Trophoblast cell (in vitro differentiated cells and primary cell): Measurements from ENCODE around the gene QRFP.

Experiments used
- DNase-seq, 2 donors: peaks; one replicate each; pipeline ENCODE4 v3.0.0-alpha.2; 2016
- H2AFZ ChIP-seq: 2 replicates; pipeline ENCODE4 v1.6.1; 2013; ENCODE audit warnings: low read length, moderate library complexity, mild to moderate bottlenecking; ENCODE audit not compliant: insufficient read depth, poor library complexity
- H2AK5ac ChIP-seq: 2 replicates; pipeline ENCODE4 v1.6.1; 2013; ENCODE audit warnings: mild to moderate bottlenecking, low read length
- H2BK120ac ChIP-seq: 2 replicates; pipeline ENCODE4 v1.6.1; 2013; ENCODE audit warnings: low read length, mild to moderate bottlenecking, moderate library complexity; ENCODE audit not compliant: insufficient read depth, poor library complexity
- H2BK12ac ChIP-seq: 2 replicates; pipeline ENCODE4 v1.6.1; 2013; ENCODE audit warnings: mild to moderate bottlenecking, low read length, moderate library complexity
- H2BK5ac ChIP-seq: 2 replicates; pipeline ENCODE4 v1.6.1; 2013; ENCODE audit warnings: low read length, low read depth, moderate library complexity, mild to moderate bottlenecking; ENCODE audit not compliant: poor library complexity
- H3K14ac ChIP-seq: 2 replicates; pipeline ENCODE4 v1.6.1; 2013; ENCODE audit warnings: mild to moderate bottlenecking, low read length
- H3K18ac ChIP-seq: 2 replicates; pipeline ENCODE4 v1.6.1; 2013; ENCODE audit warnings: mild to moderate bottlenecking, low read length
- H3K23ac ChIP-seq: 2 replicates; pipeline ENCODE4 v1.6.1; 2013; ENCODE audit warnings: low read length
- H3K27ac ChIP-seq: 2 replicates; pipeline ENCODE4 v1.5.1; 2013; ENCODE audit warnings: low read depth, mild to moderate bottlenecking, inconsistent platforms, low read length, moderate library complexity
- H3K27me3 ChIP-seq: 2 replicates; pipeline ENCODE4 v1.6.1; 2013; ENCODE audit warnings: inconsistent platforms, mild to moderate bottlenecking, low read length, moderate library complexity; ENCODE audit not compliant: insufficient read depth
- H3K36me3 ChIP-seq, 2 experiments: 1 replicate in 1 of 2; 2 replicates in 1 of 2; pipeline ENCODE4 v1.6.1; 2013; ENCODE audit warnings: low read length in 2 of 2, mild to moderate bottlenecking in 2 of 2, moderate library complexity in 1 of 2; ENCODE audit not compliant: insufficient read depth in 2 of 2, control insufficient read depth in 1 of 2
- H3K4ac ChIP-seq: 2 replicates; pipeline ENCODE4 v1.6.1; 2013; ENCODE audit warnings: low read depth, mild to moderate bottlenecking, low read length, moderate library complexity
- H3K4me1 ChIP-seq, 2 experiments: 1 replicate in 1 of 2; 2 replicates in 1 of 2; pipeline ENCODE4 v1.6.1; 2013; ENCODE audit warnings: low read length in 2 of 2, mild to moderate bottlenecking in 2 of 2, moderate library complexity in 1 of 2; ENCODE audit not compliant: insufficient read depth in 2 of 2, control insufficient read depth in 1 of 2
- H3K4me2 ChIP-seq: 2 replicates; pipeline ENCODE4 v1.6.1; 2013; ENCODE audit warnings: inconsistent platforms, mild to moderate bottlenecking, low read length, moderate library complexity
- H3K4me3 ChIP-seq: 2 replicates; pipeline ENCODE4 v1.5.1; 2013; ENCODE audit warnings: mild to moderate bottlenecking, low read depth, low read length, inconsistent platforms
- H3K79me1 ChIP-seq: one replicate; pipeline ENCODE4 v1.6.1; 2013; ENCODE audit warnings: low read length
- H3K79me2 ChIP-seq: 2 replicates; pipeline ENCODE4 v1.6.1; 2013; ENCODE audit warnings: low read length, mild to moderate bottlenecking; ENCODE audit not compliant: control insufficient read depth, insufficient read depth, poor library complexity
- H3K9ac ChIP-seq: 2 replicates; pipeline ENCODE4 v1.6.1; 2013; ENCODE audit warnings: mild to moderate bottlenecking, low read length
- H3K9me3 ChIP-seq: 2 replicates; pipeline ENCODE4 v1.6.1; 2013; ENCODE audit warnings: low read depth, mild to moderate bottlenecking, control low read depth, inconsistent platforms, low read length; ENCODE audit not compliant: insufficient read depth
- H4K12ac ChIP-seq: 2 replicates; pipeline ENCODE4 v1.6.1; 2013; ENCODE audit warnings: low read depth, mild to moderate bottlenecking, low read length, moderate library complexity
- H4K8ac ChIP-seq: 2 replicates; pipeline ENCODE4 v1.6.1; 2013; ENCODE audit warnings: low read depth, mild to moderate bottlenecking, low read length, moderate library complexity
- H4K91ac ChIP-seq: one replicate; pipeline ENCODE4 v1.6.1; 2013; ENCODE audit warnings: low read depth, mild to moderate bottlenecking, low read length, moderate library complexity
- WGBS: extraction: QIAGEN DNeasy Blood & Tissue Kit; methylation state at CpG from one replicate; pipeline ENCODE4 v1.1.7; 2013; ENCODE audit warnings: missing lambda C conversion rate; ENCODE audit not compliant: insufficient read length, insufficient coverage; ENCODE audit errors: extremely low coverage; 5-methylcytosine and 5-hydroxymethylcytosine counted together

QRFP gene

DNA sequence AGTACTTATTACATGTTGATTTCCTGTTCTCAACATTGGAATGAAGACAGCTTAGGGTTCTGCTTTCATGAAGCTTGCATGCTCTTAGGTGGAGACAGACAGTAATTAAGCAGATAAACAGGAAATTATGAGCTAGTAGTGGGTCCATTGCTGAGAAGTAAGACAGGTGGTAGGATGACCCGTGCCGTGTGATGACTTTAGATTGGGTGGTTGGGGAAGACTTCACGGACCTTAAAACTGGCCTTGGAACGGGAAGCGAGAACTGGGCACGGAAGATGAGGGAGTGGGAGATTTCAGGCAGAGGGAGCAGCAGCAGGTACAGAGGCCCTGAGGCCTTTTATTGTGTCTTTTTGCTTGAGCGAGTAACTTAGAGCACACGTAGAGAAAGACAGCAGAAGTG lies 34.4 kb downstream of the QRFP start:
- no CpG with 5 or more reads among the region's 8 CpGs for WGBS
- Histone ChIP-seq H2AFZ (no peak overlapping the region), H4K12ac (no peak overlapping the region), H3K79me2 (no peaks in the 10 kb centered on the region), H2BK12ac (no peak overlapping the region), H2BK5ac (no peak overlapping the region), H3K18ac (no peak overlapping the region), H3K4me3 (no peak overlapping the region), H3K27me3 (no peaks in the 10 kb centered on the region), H3K4me2 (no peak overlapping the region), H4K8ac (no peak overlapping the region), H4K91ac (no peak overlapping the region), H2BK120ac (no peak overlapping the region), H3K9me3 (no peaks in the 10 kb centered on the region), H3K4ac (no peak overlapping the region), H3K79me1 (no peaks in the 10 kb centered on the region), H3K14ac (no peak overlapping the region), H3K23ac (no peak overlapping the region), H3K27ac (no peak overlapping the region), H3K36me3 (peaks cover 11 to 13% of the 10 kb centered on the region in 2 experiments), H2AK5ac (no peak overlapping the region), H3K4me1 (peaks cover 19 to 21% of the 10 kb centered on the region in 2 experiments), H3K9ac (no peak overlapping the region)
- no peak for DNase-seq

DNA sequence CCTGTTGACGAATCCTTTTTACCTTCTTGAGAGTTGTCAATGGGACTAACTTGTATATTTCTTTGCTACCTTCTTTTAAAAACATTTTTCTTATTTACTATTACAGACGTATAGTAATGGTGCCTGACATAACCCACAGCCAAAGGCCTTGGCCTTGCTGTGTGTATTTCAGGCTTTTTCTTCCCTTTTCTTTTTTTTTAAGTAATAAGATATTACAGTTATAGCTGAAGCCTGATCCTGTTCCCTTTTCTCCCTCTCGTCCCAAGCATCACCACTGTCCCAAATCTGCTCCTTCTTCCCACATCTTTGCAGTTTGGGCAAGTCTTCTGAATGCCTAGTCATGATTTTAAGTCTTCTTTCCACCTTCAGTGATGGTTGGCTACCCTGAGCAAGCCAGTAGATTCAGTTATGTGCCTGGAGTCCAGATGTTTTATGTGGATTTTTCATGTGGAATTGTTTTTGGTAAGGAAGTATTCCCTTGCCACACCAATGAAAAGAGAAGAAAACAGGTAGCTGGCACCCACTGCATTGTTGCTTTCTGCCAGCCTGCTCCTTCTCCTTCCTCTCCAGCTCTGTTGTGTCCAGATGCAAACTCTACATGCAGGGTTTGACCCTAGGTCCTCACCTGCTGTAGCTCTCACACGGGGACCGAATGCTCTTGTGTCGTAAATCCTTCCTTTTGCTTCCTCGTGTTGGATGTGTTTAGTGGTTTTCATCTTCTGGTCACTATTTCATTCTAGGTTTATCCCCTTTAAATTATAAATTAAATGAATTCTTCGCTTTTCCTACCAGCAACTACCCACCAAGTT lies 35.0 kb downstream of the QRFP start:
- no peak overlapping the region for H3K18ac ChIP-seq
- no peak overlapping the region for H3K4me3 ChIP-seq
- H3K79me2 ChIP-seq: no peaks in the 10 kb centered on the region
- no peak overlapping the region for H4K12ac ChIP-seq
- no CpG with 5 or more reads among the region's 8 CpGs for WGBS
- H3K36me3 ChIP-seq: peaks cover 11 to 14% of the 10 kb centered on the region in 2 experiments
- H2BK12ac ChIP-seq: no peak overlapping the region
- no peak overlapping the region for H4K91ac ChIP-seq
- no peaks in the 10 kb centered on the region for H3K79me1 ChIP-seq
- no peak overlapping the region for H2BK5ac ChIP-seq
- no peak overlapping the region for H3K27ac ChIP-seq
- no peak overlapping the region for H3K14ac ChIP-seq
- no peak overlapping the region for H3K4ac ChIP-seq
- no peak overlapping the region for H3K23ac ChIP-seq
- no peak overlapping the region for H3K4me2 ChIP-seq
- no peak overlapping the region for H3K9ac ChIP-seq
- H2AFZ ChIP-seq: no peak overlapping the region
- peaks cover 19 to 21% of the 10 kb centered on the region in 2 experiments for H3K4me1 ChIP-seq
- no peak for DNase-seq
- H2AK5ac ChIP-seq: no peak overlapping the region
- H2BK120ac ChIP-seq: no peak overlapping the region
- H4K8ac ChIP-seq: no peak overlapping the region
- H3K9me3 ChIP-seq: no peaks in the 10 kb centered on the region
- no peaks in the 10 kb centered on the region for H3K27me3 ChIP-seq

DNA sequence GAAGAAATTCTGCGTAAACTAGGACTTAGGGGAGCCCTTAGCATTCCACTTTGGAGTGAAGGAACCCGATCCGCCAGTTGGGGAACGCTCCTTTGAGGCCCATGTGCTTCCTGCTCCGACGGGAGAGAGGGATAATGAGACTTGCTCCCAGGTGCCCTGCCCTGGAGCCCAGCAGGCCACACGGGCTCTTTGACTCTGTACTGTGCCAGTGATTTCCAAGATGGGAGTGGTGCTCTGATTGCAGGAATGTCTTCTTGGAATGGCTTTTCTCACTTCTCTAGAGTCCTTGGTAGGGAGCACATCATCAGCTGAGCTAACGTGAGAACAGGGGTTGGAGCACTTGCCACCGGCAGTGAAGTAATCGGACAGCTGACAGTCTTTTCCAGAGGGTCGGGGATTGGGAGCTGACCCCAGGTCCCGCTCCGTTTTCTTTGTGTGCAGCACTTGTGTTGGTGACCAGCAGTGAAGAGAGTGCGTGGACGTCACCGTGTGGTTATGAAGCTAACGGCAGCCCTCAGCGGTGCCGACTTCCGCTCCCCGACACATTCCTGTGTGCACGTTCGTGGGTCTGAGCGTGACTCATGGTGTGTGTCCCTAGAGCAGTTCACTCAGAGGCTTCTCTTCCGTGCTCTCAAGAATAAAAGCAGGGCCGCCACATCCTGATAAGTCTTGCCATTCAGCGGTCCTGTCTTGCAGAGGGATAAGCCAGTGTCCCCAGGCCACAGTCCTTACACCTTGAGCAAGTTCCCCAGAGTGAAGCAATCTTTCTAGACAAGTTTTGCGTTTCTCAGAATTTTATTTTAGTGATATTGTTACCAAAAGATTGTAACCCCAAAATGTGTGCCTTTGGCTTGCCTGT lies 35.9 kb downstream of the QRFP start:
- no peak overlapping the region for H3K4me3 ChIP-seq
- DNase-seq: peak; percentile 83 to 93
- H3K18ac ChIP-seq: no peak overlapping the region
- no peaks in the 10 kb centered on the region for H3K27me3 ChIP-seq
- H3K23ac ChIP-seq: no peak overlapping the region
- H3K14ac ChIP-seq: no peak overlapping the region
- H2BK12ac ChIP-seq: no peak overlapping the region
- H4K8ac ChIP-seq: no peak overlapping the region
- WGBS: no CpG with 5 or more reads among the region's 28 CpGs
- H2BK120ac ChIP-seq: no peak overlapping the region
- H3K27ac ChIP-seq: no peak overlapping the region
- no peak overlapping the region for H3K9ac ChIP-seq
- H2AFZ ChIP-seq: no peak overlapping the region
- H2BK5ac ChIP-seq: no peak overlapping the region
- H3K4me2 ChIP-seq: no peak overlapping the region
- no peak overlapping the region for H2AK5ac ChIP-seq
- no peaks in the 10 kb centered on the region for H3K79me1 ChIP-seq
- peaks cover 15 to 18% of the 10 kb centered on the region in 2 experiments for H3K36me3 ChIP-seq
- no peak overlapping the region for H3K4ac ChIP-seq
- H3K9me3 ChIP-seq: peaks cover 2% of the 10 kb centered on the region
- peaks cover 19 to 21% of the 10 kb centered on the region in 2 experiments for H3K4me1 ChIP-seq
- no peaks in the 10 kb centered on the region for H3K79me2 ChIP-seq
- no peak overlapping the region for H4K12ac ChIP-seq
- H4K91ac ChIP-seq: no peak overlapping the region

DNA sequence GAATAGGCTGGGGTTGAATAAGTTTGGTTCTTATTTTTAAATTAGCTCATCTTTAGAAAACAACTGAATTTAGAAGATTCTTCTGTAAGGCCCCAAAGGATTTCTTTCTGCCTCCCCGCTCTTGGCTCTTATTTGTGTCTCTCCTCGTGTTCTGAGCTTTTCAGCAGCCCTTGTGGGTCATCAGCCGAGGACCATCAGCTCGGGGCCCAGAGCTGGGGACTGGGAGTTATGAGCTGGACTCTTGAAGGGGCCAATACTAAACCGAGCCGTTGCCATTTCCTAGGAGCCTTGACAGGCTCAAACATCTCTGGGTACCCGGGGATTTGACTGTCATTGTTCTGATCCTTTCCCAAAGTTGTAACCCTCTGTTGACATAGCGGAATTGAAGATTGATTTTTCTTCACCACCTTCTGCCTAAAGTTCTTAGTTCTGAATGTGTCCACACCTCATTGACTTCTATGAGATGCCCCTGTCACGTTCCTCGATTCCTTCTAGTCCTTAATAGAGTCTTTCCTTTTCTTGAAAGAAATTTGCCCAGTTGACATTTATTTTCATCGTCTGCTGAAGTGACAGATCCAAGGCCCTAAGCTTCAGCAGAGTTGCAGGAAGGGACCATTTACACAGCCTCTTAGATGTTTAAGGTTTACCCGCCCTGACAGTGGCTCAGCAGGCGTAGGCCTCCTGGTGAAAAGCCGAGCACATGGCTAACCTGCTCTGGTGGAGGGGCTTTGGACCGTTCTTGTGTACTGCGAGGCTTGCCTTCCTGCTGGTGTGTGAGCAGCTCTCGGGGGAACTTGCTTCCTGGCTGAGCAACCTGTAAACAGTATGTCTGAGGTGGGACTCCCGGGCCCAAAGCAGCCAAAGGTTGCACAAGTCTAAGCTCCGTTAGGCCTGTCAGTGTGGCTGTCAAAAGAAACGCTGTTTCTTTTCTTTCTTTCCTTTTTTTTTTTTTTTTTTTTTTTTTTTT lies 37.6 kb downstream of the QRFP start:
- Histone ChIP-seq H3K79me2 (no peaks in the 10 kb centered on the region), H4K12ac (no peak overlapping the region), H4K91ac (no peak overlapping the region), H3K18ac (no peak overlapping the region), H3K14ac (no peak overlapping the region), H3K4me2 (no peak overlapping the region), H2BK12ac (no peak overlapping the region), H3K79me1 (no peaks in the 10 kb centered on the region), H3K9me3 (peaks cover 2% of the 10 kb centered on the region), H3K4me3 (no peak overlapping the region), H2BK5ac (no peak overlapping the region), H3K4ac (no peak overlapping the region), H3K9ac (no peak overlapping the region), H3K27me3 (no peaks in the 10 kb centered on the region), H3K23ac (no peak overlapping the region), H3K4me1 (peaks cover 23 to 24% of the 10 kb centered on the region in 2 experiments), H2AFZ (no peak overlapping the region), H3K27ac (no peak overlapping the region), H4K8ac (no peak overlapping the region), H2BK120ac (no peak overlapping the region), H2AK5ac (no peak overlapping the region), H3K36me3 (peaks cover 18 to 22% of the 10 kb centered on the region in 2 experiments)
- WGBS: no CpG with 5 or more reads among the region's 20 CpGs
- no peak for DNase-seq
